ENCODE measurements around the gene TMEM39A.

- TF ChIP-seq, protein P1, sequence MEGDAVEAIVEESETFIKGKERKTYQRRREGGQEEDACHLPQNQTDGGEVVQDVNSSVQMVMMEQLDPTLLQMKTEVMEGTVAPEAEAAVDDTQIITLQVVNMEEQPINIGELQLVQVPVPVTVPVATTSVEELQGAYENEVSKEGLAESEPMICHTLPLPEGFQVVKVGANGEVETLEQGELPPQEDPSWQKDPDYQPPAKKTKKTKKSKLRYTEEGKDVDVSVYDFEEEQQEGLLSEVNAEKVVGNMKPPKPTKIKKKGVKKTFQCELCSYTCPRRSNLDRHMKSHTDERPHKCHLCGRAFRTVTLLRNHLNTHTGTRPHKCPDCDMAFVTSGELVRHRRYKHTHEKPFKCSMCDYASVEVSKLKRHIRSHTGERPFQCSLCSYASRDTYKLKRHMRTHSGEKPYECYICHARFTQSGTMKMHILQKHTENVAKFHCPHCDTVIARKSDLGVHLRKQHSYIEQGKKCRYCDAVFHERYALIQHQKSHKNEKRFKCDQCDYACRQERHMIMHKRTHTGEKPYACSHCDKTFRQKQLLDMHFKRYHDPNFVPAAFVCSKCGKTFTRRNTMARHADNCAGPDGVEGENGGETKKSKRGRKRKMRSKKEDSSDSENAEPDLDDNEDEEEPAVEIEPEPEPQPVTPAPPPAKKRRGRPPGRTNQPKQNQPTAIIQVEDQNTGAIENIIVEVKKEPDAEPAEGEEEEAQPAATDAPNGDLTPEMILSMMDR (conservative IDR thresholded peaks at IDR 0.05) = no peak
- TF ChIP-seq EZH2 (IDR thresholded peaks at IDR 0.05; ENCODE audit: low read depth) = no peak
These were observed 66.5 kb downstream of the TMEM39A start for GRCh38 chr3:119396870-119397269.

Measured in PC-9 (cell line).